HepG2 (cell line): ENCODE data around the gene BATF2. TPM values are rescaled to one million over a fixed set of nuclear protein-coding genes. Genes with fewer than 3 reads are reported as not detected.

ENCODE experiments used
- CBX1 ChIP-seq: IDR thresholded peaks from one replicate; pipeline ENCODE4 v1.6.1; 2016; ENCODE audit warnings: antibody characterized with exemption, low read depth
- CENPBD1 ChIP-seq: sonication (generic); formaldehyde crosslinking; IDR thresholded peaks from 2 replicates; pipeline ENCODE4 v1.8.0; 2022; ENCODE audit warnings: missing genetic modification reagents, low read depth, mild to moderate bottlenecking, borderline replicate concordance
- CERS6 ChIP-seq: sonication (generic); formaldehyde crosslinking; IDR thresholded peaks from 2 replicates; pipeline ENCODE4 v1.5.0; 2020; ENCODE audit warnings: missing genetic modification reagents
- ETS1 ChIP-seq: sonication (generic); formaldehyde crosslinking; IDR thresholded peaks from 2 replicates; pipeline ENCODE4 v1.4.0; 2020; ENCODE audit warnings: missing genetic modification reagents
- FOSL2 ChIP-seq: sonication (generic); formaldehyde crosslinking; IDR thresholded peaks from 2 replicates; pipeline ENCODE4 v1.4.0; 2020; ENCODE audit warnings: missing genetic modification reagents
- FOXK1 ChIP-seq: sonication (generic); formaldehyde crosslinking; IDR thresholded peaks from 2 replicates; pipeline ENCODE4 v1.4.0; 2020; ENCODE audit warnings: low read depth, missing genetic modification reagents, borderline replicate concordance
- MTF1 ChIP-seq: sonication (generic); formaldehyde crosslinking; IDR thresholded peaks from 2 replicates; pipeline ENCODE4 v1.5.0; 2020; ENCODE audit warnings: missing genetic modification reagents
- NFE2L1 ChIP-seq: sonication (generic); formaldehyde crosslinking; IDR thresholded peaks from 2 replicates; pipeline ENCODE4 v1.4.0; 2020; ENCODE audit warnings: missing genetic modification reagents, mild to moderate bottlenecking, borderline replicate concordance
- PAF1 ChIP-seq: IDR thresholded peaks from 2 replicates; pipeline ENCODE4 v1.6.1; 2016; ENCODE audit warnings: missing genetic modification reagents, missing compliant biosample characterization
- SNAPC5 ChIP-seq: sonication (generic); formaldehyde crosslinking; IDR thresholded peaks from 2 replicates; pipeline ENCODE4 v1.8.1; 2023; ENCODE audit warnings: mild to moderate bottlenecking, missing genetic modification reagents, borderline replicate concordance
- SRSF1 ChIP-seq: fragments of 200-400 bp; formaldehyde crosslinking; optimal IDR thresholded peaks from 2 replicates; pipeline ENCODE3; 2017; ENCODE audit warnings: mild to moderate bottlenecking, low read depth, low read length, moderate library complexity
- ZBTB38 ChIP-seq: sonication (generic); formaldehyde crosslinking; IDR thresholded peaks from 2 replicates; pipeline ENCODE4 v1.5.1; 2020; ENCODE audit warnings: mild to moderate bottlenecking, missing genetic modification reagents
- ZMAT5 ChIP-seq: sonication (generic); formaldehyde crosslinking; IDR thresholded peaks from 2 replicates; pipeline ENCODE4 v1.5.0; 2020; ENCODE audit warnings: mild to moderate bottlenecking, low read depth, missing genetic modification reagents, borderline replicate concordance
- ZNF251 ChIP-seq: sonication (generic); formaldehyde crosslinking; IDR thresholded peaks from 2 replicates; pipeline ENCODE4 v1.9.0; 2021; ENCODE audit warnings: mild to moderate bottlenecking, missing genetic modification reagents
- ZNF281 ChIP-seq: sonication (generic); formaldehyde crosslinking; IDR thresholded peaks from 2 replicates; pipeline ENCODE4 v1.4.0; 2020; ENCODE audit warnings: missing genetic modification reagents, borderline replicate concordance
- ZNF557 ChIP-seq: sonication (generic); formaldehyde crosslinking; IDR thresholded peaks from 2 replicates; pipeline ENCODE4 v1.4.0; 2020; ENCODE audit warnings: missing genetic modification reagents
- ZNF567 ChIP-seq: sonication (generic); formaldehyde crosslinking; IDR thresholded peaks from 2 replicates; pipeline ENCODE4 v1.8.1; 2023; ENCODE audit warnings: mild to moderate bottlenecking, missing genetic modification reagents, borderline replicate concordance
- ZNF629 ChIP-seq: sonication (generic); formaldehyde crosslinking; conservative IDR thresholded peaks from 2 replicates; pipeline ENCODE4 v1.5.0; 2020; ENCODE audit warnings: missing genetic modification reagents
- ZNF766 ChIP-seq: sonication (generic); formaldehyde crosslinking; IDR thresholded peaks from 2 replicates; pipeline ENCODE4 v1.5.0; 2020; ENCODE audit warnings: missing genetic modification reagents, borderline replicate concordance
- ZNF883 ChIP-seq: sonication (generic); formaldehyde crosslinking; IDR thresholded peaks from 2 replicates; pipeline ENCODE4 v1.5.1; 2020; ENCODE audit warnings: mild to moderate bottlenecking, missing genetic modification reagents; ENCODE audit errors: not compliant biosample characterization
- polyA plus RNA-seq, 8 experiments: library from polyadenylated mRNA; depleted of rRNA in 3 of 8; stranded (reverse) in 7 of 8; unstranded in 1 of 8; fragments of >200 nt; fragmentation: Illumina TruSeq in 4 of 8; extraction: Trizol in 4 of 8; gene quantifications; 2 replicates each; pipeline versions ENCODE4 v1.2.1 to v1.2.3, GENCODE V29; 2011 to 2016; ENCODE audit warnings: low read depth in 4 of 8, missing spikeins in 1 of 8, mixed read lengths in 1 of 8; ENCODE audit not compliant: insufficient read depth in 1 of 8
- total RNA-seq, 5 experiments: library from RNA; depleted of rRNA; stranded (reverse); fragments of >200 nt; fragmentation: Illumina TruSeq; extraction: Trizol; gene quantifications; 2 replicates each; pipeline ENCODE4 v1.2.3, GENCODE V29; 2016; ENCODE audit warnings: low read depth in 1 of 5

The BATF2 gene
- total and polyA plus RNA-seq, 2 of the 13 experiments (the other 11 are each of a cell fraction or from before 2014, with no cell fraction given): 2.8 to 3.9 TPM

GRCh38 chr11:65027213-65028067 is 30.7 kb upstream of the BATF2 start, which contains the start of gene SNX15 (continued):
- no peak for TF ChIP-seq ZNF281
- TF ChIP-seq CBX1: peak; percentile 64
- TF ChIP-seq ZNF567 (CRISPR knock-in tag): no peak
- no peak for TF ChIP-seq NFE2L1 (CRISPR knock-in tag)
- TF ChIP-seq ZNF251 (CRISPR knock-in tag): no peak
- TF ChIP-seq ZNF557 (CRISPR knock-in tag): no peak
- no peak for TF ChIP-seq CENPBD1 (CRISPR knock-in tag)
- peak; percentile 29; the same call in 1 of the 2 replicates for TF ChIP-seq FOXK1 (CRISPR knock-in tag)
- TF ChIP-seq SNAPC5 (CRISPR knock-in tag): peak; percentile 75; the same call in 1 of the 2 replicates
- TF ChIP-seq FOSL2 (CRISPR knock-in tag): no peak
- 0 out of 2 replicates have a peak, but pooled peaks have one; percentile 37 for TF ChIP-seq ETS1 (CRISPR knock-in tag)
- TF ChIP-seq MTF1 (CRISPR knock-in tag): no peak
- no peak for TF ChIP-seq ZNF629 (CRISPR knock-in tag)
- TF ChIP-seq PAF1 (CRISPR knock-in tag): no peak
- TF ChIP-seq ZNF883 (CRISPR knock-in tag): peak; percentile 77
- TF ChIP-seq CERS6 (CRISPR knock-in tag): no peak
- no peak for TF ChIP-seq SRSF1
- TF ChIP-seq ZNF766 (CRISPR knock-in tag): peak; percentile 68; the same call in 1 of the 2 replicates
- TF ChIP-seq ZMAT5: no peak
- TF ChIP-seq ZBTB38 (CRISPR knock-in tag): peak; percentile 80
